MM.1S (cell line): ENCODE results near the gene ARHGAP45.

Source experiments
- CTCF ChIP-seq: fragments of 300-600 bp; sonication (generic); IDR thresholded peaks from 2 replicates; pipeline ENCODE4 v1.5.1; 2016; ENCODE audit warnings: antibody characterized with exemption, low read length, mixed read lengths
- EZH2 ChIP-seq: fragments of 300-600 bp; sonication (generic); optimal IDR thresholded peaks from 2 replicates; pipeline ENCODE3; 2017; ENCODE audit warnings: low read depth, mild to moderate bottlenecking, antibody characterized with exemption, low read length, mixed read lengths

DNA sequence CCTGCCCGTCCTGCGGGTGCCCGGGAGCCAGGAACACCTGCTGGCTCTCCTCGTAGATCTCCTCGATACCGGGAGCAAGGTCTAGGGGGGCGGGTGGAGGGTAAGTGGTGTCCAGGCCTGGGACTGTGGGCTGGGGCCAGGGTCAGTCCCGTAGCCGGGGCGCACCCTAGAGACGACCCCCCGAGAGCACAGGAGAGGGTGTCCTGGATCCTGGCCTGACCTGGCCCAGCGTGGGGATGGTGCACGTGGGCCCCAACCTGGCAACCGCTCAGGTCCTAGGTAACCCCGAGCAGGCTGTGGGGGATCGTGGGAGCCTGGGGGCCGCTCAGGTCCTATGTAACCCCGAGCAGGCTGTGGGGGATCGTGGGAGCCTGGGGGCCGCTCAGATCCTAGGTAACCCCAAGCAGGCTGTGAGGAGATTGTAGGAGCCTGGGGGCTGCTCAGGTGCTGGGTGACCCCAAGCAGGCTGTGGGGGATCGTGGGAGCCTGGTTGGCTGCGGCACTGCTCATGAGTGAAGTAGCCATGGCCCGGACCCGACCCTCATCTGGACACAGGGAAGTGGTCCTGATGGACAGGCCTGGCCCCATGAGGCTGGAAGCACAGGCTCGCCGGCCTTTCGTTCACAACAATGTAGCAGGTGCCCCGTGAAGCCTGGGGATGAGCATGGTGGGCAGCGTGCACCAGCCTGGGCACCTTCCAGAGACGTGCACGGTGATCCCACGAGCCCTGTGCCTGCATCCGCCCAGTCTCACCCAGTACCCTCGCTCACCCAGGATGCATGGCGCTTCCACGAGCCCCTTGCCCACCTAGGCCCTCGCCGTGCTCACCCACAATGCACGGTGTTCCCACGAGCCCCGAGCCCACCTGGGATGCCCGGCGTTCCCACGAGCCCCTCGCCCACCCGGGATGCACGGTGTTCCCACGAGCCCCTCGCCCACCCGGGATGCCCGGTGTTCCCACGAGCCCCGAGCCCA is 43.0 kb downstream of the ARHGAP45 start:
- TF ChIP-seq CTCF (no peak), EZH2 (no peak)
